HCT116 (cell line): ENCODE measurements around the gene SNX10. TPM values are rescaled to one million over a fixed set of nuclear protein-coding genes. Genes with fewer than 3 reads are reported as not detected.

Experiments
- ATAC-seq: fragments of 200-7000 bp; cut with Tn5 transposase; 2 replicates; pipeline ENCODE4 v1.9.1; 2020; ENCODE audit warnings: mild to moderate bottlenecking, moderate library complexity
- BruUV-seq: library from RNA; stranded (reverse); fragments of 400-500 nt; replicated peaks from 2 replicates; lab custom pipeline; 2021; lab: Mats Ljungman, UMichigan
- CTCF ChIA-PET: fragments of 300-600 bp; sonication (Branson Sonifier 250); formaldehyde crosslinking; loops from one replicate; lab custom pipeline; 2021; ENCODE audit warnings: antibody characterized with exemption; lab: Charles Lee
- POLR2A ChIA-PET: fragments of 300-600, 350-600 bp; sonication (Branson Sonifier 250); formaldehyde crosslinking; loops from one replicate; lab custom pipeline; 2021; ENCODE audit warnings: antibody characterized with exemption; lab: Charles Lee
- RAD21 ChIA-PET, 2 experiments: fragments of 300-600 bp; sonication (Branson Sonifier 250); formaldehyde crosslinking; loops; one replicate each; lab custom pipeline; 2023; ENCODE audit warnings: low total read pairs in 2 of 2; ENCODE audit not compliant: uncharacterized antibody in 2 of 2, unreplicated experiment in 2 of 2, low non-redundant PET in 1 of 2; lab: Charles Lee
- DNase-seq: peaks from one replicate; pipeline ENCODE4 v3.0.0-alpha.2; 2010; ENCODE audit warnings: low read depth, low spot score
- H2AFZ ChIP-seq: fragments of 200-600 bp; shearing (Covaris generic), sonication (generic); 2 replicates; pipeline ENCODE4 v1.6.1; 2017; ENCODE audit warnings: low read depth, mixed run types, mixed read lengths, antibody characterized with exemption, low read length; ENCODE audit not compliant: poor library complexity, severe bottlenecking
- H3K27ac ChIP-seq: 2 replicates; pipeline ENCODE4 v1.5.1; 2012; ENCODE audit warnings: low read depth, low read length
- H3K27me3 ChIP-seq: fragments of 200-600 bp; sonication (generic); 2 replicates; pipeline ENCODE4 v1.6.1; 2016; ENCODE audit warnings: mixed run types, low read length, mixed read lengths; ENCODE audit not compliant: insufficient read depth
- H3K36me3 ChIP-seq, 2 experiments: fragments of 200-500 bp in 1 of 2; fragments of 200-600 bp in 1 of 2; sonication (Bioruptor generic) in 1 of 2; sonication (generic) in 1 of 2; 2 replicates each; pipeline versions ENCODE4 v1.5.1 to v1.6.1; 2014 to 2016; ENCODE audit warnings: low read length in 2 of 2, inconsistent platforms in 1 of 2, mixed read lengths in 1 of 2, mixed run types in 1 of 2; ENCODE audit not compliant: insufficient read depth in 2 of 2, control insufficient read depth in 1 of 2
- H3K4me1 ChIP-seq, 2 experiments: fragments of 200-600 bp in 1 of 2; sonication (generic) in 1 of 2; 2 replicates each; pipeline versions ENCODE4 v1.5.1 to v1.6.1; 2012 to 2017; ENCODE audit warnings: low read length in 2 of 2, inconsistent platforms in 1 of 2, mild to moderate bottlenecking in 1 of 2, mixed read lengths in 1 of 2, mixed run types in 1 of 2, moderate library complexity in 1 of 2; ENCODE audit not compliant: insufficient read depth in 2 of 2, control insufficient read depth in 1 of 2
- H3K4me2 ChIP-seq: fragments of 200-600 bp; sonication (generic); 2 replicates; pipeline ENCODE4 v1.6.1; 2017; ENCODE audit warnings: mixed run types, low read length, mixed read lengths
- H3K4me3 ChIP-seq, 2 experiments: fragments of 200-600 bp in 1 of 2; sonication (generic) in 1 of 2; replicated peaks in 1 of 2; 2 replicates each; pipeline ENCODE4 v1.5.1; 2011 to 2016; ENCODE audit warnings: low read length in 2 of 2, control low read depth in 1 of 2, low read depth in 1 of 2, mild to moderate bottlenecking in 1 of 2, mixed read lengths in 1 of 2, mixed run types in 1 of 2
- H3K79me2 ChIP-seq: fragments of 200-600 bp; sonication (generic); 2 replicates; pipeline ENCODE4 v1.6.1; 2017; ENCODE audit warnings: mild to moderate bottlenecking, mixed run types, low read length, moderate library complexity, mixed read lengths; ENCODE audit not compliant: insufficient read depth
- H3K9ac ChIP-seq: fragments of 200-600 bp; sonication (generic); 2 replicates; pipeline ENCODE4 v1.6.1; 2016; ENCODE audit warnings: low read length, mixed read lengths
- H3K9me2 ChIP-seq: fragments of 200-600 bp; sonication (generic), shearing (Covaris generic); 2 replicates; pipeline ENCODE4 v1.6.1; 2017; ENCODE audit warnings: mixed run types, mild to moderate bottlenecking, moderate library complexity; ENCODE audit not compliant: insufficient read depth
- H3K9me3 ChIP-seq, 2 experiments: fragments of 200-500 bp in 1 of 2; fragments of 200-600 bp in 1 of 2; sonication (Bioruptor generic) in 1 of 2; sonication (generic) in 1 of 2; 2 replicates each; pipeline ENCODE4 v1.6.1; 2014 to 2017; ENCODE audit warnings: low read length in 2 of 2, mixed read lengths in 2 of 2, inconsistent platforms in 1 of 2, low read depth in 1 of 2, mild to moderate bottlenecking in 1 of 2, mixed run types in 1 of 2, moderate library complexity in 1 of 2; ENCODE audit not compliant: control insufficient read depth in 1 of 2, insufficient read depth in 1 of 2
- H4K20me1 ChIP-seq: fragments of 200-600 bp; sonication (generic), shearing (Covaris generic); 2 replicates; pipeline ENCODE4 v1.6.1; 2017; ENCODE audit warnings: mixed run types, mild to moderate bottlenecking, moderate library complexity; ENCODE audit not compliant: insufficient read depth
- ATF3 ChIP-seq: IDR thresholded peaks from 2 replicates; pipeline ENCODE4 v1.6.1; 2012
- CBX3 ChIP-seq: IDR thresholded peaks from 2 replicates; pipeline ENCODE4 v1.6.1; 2012; ENCODE audit warnings: low read depth
- CEBPB ChIP-seq: IDR thresholded peaks from 2 replicates; pipeline ENCODE4 v1.6.1; 2012; ENCODE audit warnings: low read depth
- EGR1 ChIP-seq: IDR thresholded peaks from 2 replicates; pipeline ENCODE4 v1.6.1; 2012; ENCODE audit warnings: low read depth
- ELF1 ChIP-seq: IDR thresholded peaks from 2 replicates; pipeline ENCODE4 v1.6.1; 2012; ENCODE audit warnings: low read depth, borderline replicate concordance
- EZH2phosphoT487 ChIP-seq: fragments of 200-600 bp; IDR thresholded peaks from 2 replicates; pipeline ENCODE4 v1.6.1; 2018; ENCODE audit warnings: antibody characterized with exemption, borderline replicate concordance
- FOSL1 ChIP-seq: IDR thresholded peaks from 2 replicates; pipeline ENCODE4 v1.6.1; 2012; ENCODE audit warnings: low read depth
- POLR2A ChIP-seq: IDR thresholded peaks from 2 replicates; pipeline ENCODE4 v1.7.0; 2011; ENCODE audit warnings: borderline replicate concordance; ENCODE audit not compliant: insufficient read depth, insufficient read length; ENCODE audit errors: extremely low read depth
- POLR2AphosphoS5 ChIP-seq: IDR thresholded peaks from 2 replicates; pipeline ENCODE4 v1.6.1; 2011; ENCODE audit warnings: mild to moderate bottlenecking, low read depth, low read length, moderate library complexity
- RAD21 ChIP-seq: IDR thresholded peaks from 2 replicates; pipeline ENCODE4 v1.6.1; 2012; ENCODE audit warnings: low read depth, mild to moderate bottlenecking
- SIN3A ChIP-seq: IDR thresholded peaks from 2 replicates; pipeline ENCODE4 v1.6.1; 2012; ENCODE audit warnings: low read depth
- SP1 ChIP-seq: IDR thresholded peaks from 2 replicates; pipeline ENCODE4 v1.6.1; 2012; ENCODE audit warnings: low read depth
- TCF7L2 ChIP-seq: IDR thresholded peaks from 2 replicates; pipeline ENCODE4 v1.7.0; 2011; ENCODE audit warnings: borderline replicate concordance, inconsistent platforms; ENCODE audit not compliant: insufficient read depth, insufficient read length; ENCODE audit errors: extremely low read depth
- YY1 ChIP-seq: IDR thresholded peaks from 2 replicates; pipeline ENCODE4 v1.6.1; 2011; ENCODE audit warnings: low read length, low read depth, moderate library complexity, mild to moderate bottlenecking; ENCODE audit not compliant: insufficient replicate concordance; ENCODE audit errors: extremely low read depth
- ZFX ChIP-seq: fragments of 450-650 bp; IDR thresholded peaks from 2 replicates; pipeline ENCODE4 v1.6.1; 2017
- ZNF274 ChIP-seq: fragments of 200-500 bp; sonication (Bioruptor generic); IDR thresholded peaks from 2 replicates; pipeline ENCODE4 v1.6.1; 2014; ENCODE audit warnings: mild to moderate bottlenecking, low read depth, low read length, inconsistent platforms
- intact Hi-C: fragments of 100-400 bp; cut with micrococcal nuclease; formaldehyde crosslinking; loops from 2 replicates; pipeline ENCODE4 v1.10.0; 2022
- total RNA-seq: library from RNA; stranded (reverse); gene quantifications from one replicate; pipeline ENCODE4 v1.2.1, GENCODE V29; 2021; ENCODE audit not compliant: unreplicated experiment
- TF ChIP-seq, protein P1 (sequence below), 3 experiments: fragments of 200-600 bp in 1 of 3; sonication (generic) in 1 of 3; IDR thresholded peaks in 2 of 3; conservative IDR thresholded peaks in 1 of 3; 2 replicates each; pipeline ENCODE4 v1.5.1; 2012 to 2017; ENCODE audit warnings: low read depth in 2 of 3, low read length in 2 of 3, antibody characterized with exemption in 1 of 3, borderline replicate concordance in 1 of 3, control low read depth in 1 of 3, mild to moderate bottlenecking in 1 of 3, mixed read lengths in 1 of 3, mixed run types in 1 of 3, moderate library complexity in 1 of 3; ENCODE audit not compliant: insufficient read depth in 1 of 3
- TF ChIP-seq, protein P2 (sequence below): IDR thresholded peaks from 2 replicates; pipeline ENCODE4 v1.6.1; 2012
- TF ChIP-seq, protein P3 (sequence below): IDR thresholded peaks from 2 replicates; pipeline ENCODE4 v1.6.1; 2011; ENCODE audit warnings: mild to moderate bottlenecking, low read length, moderate library complexity; ENCODE audit not compliant: insufficient replicate concordance; ENCODE audit errors: extremely low read depth

The SNX10 gene
- total RNA-seq, 1 experiment from 2014 or later = 26.9 TPM

GRCh38 chr7:26317211-26317610, 25.5 kb downstream of the SNX10 start:
- Histone ChIP-seq H3K79me2 (no peaks in the 10 kb centered on the region), H3K4me2 (no peak overlapping the region), H3K27ac (no peak overlapping the region), H3K27me3 (no peaks in the 10 kb centered on the region), H2AFZ (no peak overlapping the region), H3K36me3 (no peaks in the 10 kb centered on the region), H3K9me2 (no peaks in the 10 kb centered on the region), H3K9me3 (no peaks in the 10 kb centered on the region)
- CTCF ChIA-PET = no interaction called here
- POLR2A ChIA-PET = no interaction called here
- BruUV-seq = no TSS peak
- no peak for DNase-seq
- RAD21 ChIA-PET = no interaction called here
- no peak for ATAC-seq
- no peak for TF ChIP-seq EZH2phosphoT487
- no peak for TF ChIP-seq POLR2AphosphoS5
- no peak for TF ChIP-seq ATF3
- no peak for TF ChIP-seq SP1
- TF ChIP-seq, protein P1, sequence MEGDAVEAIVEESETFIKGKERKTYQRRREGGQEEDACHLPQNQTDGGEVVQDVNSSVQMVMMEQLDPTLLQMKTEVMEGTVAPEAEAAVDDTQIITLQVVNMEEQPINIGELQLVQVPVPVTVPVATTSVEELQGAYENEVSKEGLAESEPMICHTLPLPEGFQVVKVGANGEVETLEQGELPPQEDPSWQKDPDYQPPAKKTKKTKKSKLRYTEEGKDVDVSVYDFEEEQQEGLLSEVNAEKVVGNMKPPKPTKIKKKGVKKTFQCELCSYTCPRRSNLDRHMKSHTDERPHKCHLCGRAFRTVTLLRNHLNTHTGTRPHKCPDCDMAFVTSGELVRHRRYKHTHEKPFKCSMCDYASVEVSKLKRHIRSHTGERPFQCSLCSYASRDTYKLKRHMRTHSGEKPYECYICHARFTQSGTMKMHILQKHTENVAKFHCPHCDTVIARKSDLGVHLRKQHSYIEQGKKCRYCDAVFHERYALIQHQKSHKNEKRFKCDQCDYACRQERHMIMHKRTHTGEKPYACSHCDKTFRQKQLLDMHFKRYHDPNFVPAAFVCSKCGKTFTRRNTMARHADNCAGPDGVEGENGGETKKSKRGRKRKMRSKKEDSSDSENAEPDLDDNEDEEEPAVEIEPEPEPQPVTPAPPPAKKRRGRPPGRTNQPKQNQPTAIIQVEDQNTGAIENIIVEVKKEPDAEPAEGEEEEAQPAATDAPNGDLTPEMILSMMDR (IDR thresholded peaks at IDR 0.05 in 2 of 3, conservative IDR thresholded peaks at IDR 0.05 in 1 of 3; ENCODE audit: borderline replicate concordance in 1 of 3, insufficient read depth in 1 of 3, low read depth in 2 of 3, low read length in 2 of 3) = no peak
- TF ChIP-seq, protein P2, sequence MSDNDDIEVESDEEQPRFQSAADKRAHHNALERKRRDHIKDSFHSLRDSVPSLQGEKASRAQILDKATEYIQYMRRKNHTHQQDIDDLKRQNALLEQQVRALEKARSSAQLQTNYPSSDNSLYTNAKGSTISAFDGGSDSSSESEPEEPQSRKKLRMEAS = no peak
- no peak for TF ChIP-seq RAD21
- TF ChIP-seq ELF1 = no peak
- TF ChIP-seq FOSL1 = no peak
- no peak for TF ChIP-seq EGR1
- TF ChIP-seq POLR2A = no peak
- no peak for TF ChIP-seq ZNF274
- no peak for TF ChIP-seq TCF7L2
- no peak for TF ChIP-seq ZFX
- TF ChIP-seq SIN3A = no peak
- TF ChIP-seq YY1 = no peak
- TF ChIP-seq, protein P3, sequence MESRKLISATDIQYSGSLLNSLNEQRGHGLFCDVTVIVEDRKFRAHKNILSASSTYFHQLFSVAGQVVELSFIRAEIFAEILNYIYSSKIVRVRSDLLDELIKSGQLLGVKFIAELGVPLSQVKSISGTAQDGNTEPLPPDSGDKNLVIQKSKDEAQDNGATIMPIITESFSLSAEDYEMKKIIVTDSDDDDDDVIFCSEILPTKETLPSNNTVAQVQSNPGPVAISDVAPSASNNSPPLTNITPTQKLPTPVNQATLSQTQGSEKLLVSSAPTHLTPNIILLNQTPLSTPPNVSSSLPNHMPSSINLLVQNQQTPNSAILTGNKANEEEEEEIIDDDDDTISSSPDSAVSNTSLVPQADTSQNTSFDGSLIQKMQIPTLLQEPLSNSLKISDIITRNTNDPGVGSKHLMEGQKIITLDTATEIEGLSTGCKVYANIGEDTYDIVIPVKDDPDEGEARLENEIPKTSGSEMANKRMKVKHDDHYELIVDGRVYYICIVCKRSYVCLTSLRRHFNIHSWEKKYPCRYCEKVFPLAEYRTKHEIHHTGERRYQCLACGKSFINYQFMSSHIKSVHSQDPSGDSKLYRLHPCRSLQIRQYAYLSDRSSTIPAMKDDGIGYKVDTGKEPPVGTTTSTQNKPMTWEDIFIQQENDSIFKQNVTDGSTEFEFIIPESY = no peak
- TF ChIP-seq CEBPB = no peak
- TF ChIP-seq CBX3 = no peak
- TF ChIP-seq, all 23 proteins: peak for 0
- H3K4me3 ChIP-seq = no peak overlapping the region
- no peaks in the 10 kb centered on the region for H4K20me1 ChIP-seq
- H3K4me1 ChIP-seq = no peaks in the 10 kb centered on the region; a peak in 1 of 4 replicates
- no peak overlapping the region for H3K9ac ChIP-seq
- intact Hi-C loops = no loop called here
